HepG2 (cell line): ENCODE measurements around the gene PLA2G4B. TPM values are rescaled to one million over a fixed set of nuclear protein-coding genes. Genes with fewer than 3 reads are reported as not detected.
A peak's percentile ranks its signal among the peaks of the same experiment; 100 is the strongest.

Source experiments
- ARHGAP35 ChIP-seq: sonication (generic); formaldehyde crosslinking; IDR thresholded peaks from 2 replicates; pipeline ENCODE4 v1.9.0; 2022; ENCODE audit warnings: mild to moderate bottlenecking, inconsistent platforms, moderate library complexity, missing genetic modification reagents, borderline replicate concordance
- ATM ChIP-seq: fragments of 450-650 bp; IDR thresholded peaks from 2 replicates; pipeline ENCODE4 v1.7.1; 2017; ENCODE audit warnings: mild to moderate bottlenecking, borderline replicate concordance
- GZF1 ChIP-seq: sonication (generic); formaldehyde crosslinking; IDR thresholded peaks from 2 replicates; pipeline ENCODE4 v1.5.1; 2020; ENCODE audit warnings: mild to moderate bottlenecking, missing genetic modification reagents
- HDAC1 ChIP-seq: sonication (generic); formaldehyde crosslinking; IDR thresholded peaks from 2 replicates; pipeline ENCODE4 v1.5.1; 2020; ENCODE audit warnings: mild to moderate bottlenecking, missing genetic modification reagents
- KDM2A ChIP-seq: sonication (generic); formaldehyde crosslinking; IDR thresholded peaks from 2 replicates; pipeline ENCODE4 v1.4.0; 2020; ENCODE audit warnings: low read depth, missing genetic modification reagents, borderline replicate concordance
- MED1 ChIP-seq: sonication (generic); formaldehyde crosslinking; IDR thresholded peaks from 2 replicates; pipeline ENCODE4 v1.4.0; 2020; ENCODE audit warnings: missing genetic modification reagents
- MXI1 ChIP-seq: IDR thresholded peaks from 3 replicates; pipeline ENCODE4 v1.6.1; 2012; ENCODE audit warnings: low read depth, low read length, inconsistent platforms, borderline replicate concordance
- NAIF1 ChIP-seq: sonication (generic); formaldehyde crosslinking; IDR thresholded peaks from 2 replicates; pipeline ENCODE4 v1.5.0; 2020; ENCODE audit warnings: mild to moderate bottlenecking, missing genetic modification reagents, borderline replicate concordance
- PCBP1 ChIP-seq: fragments of 200-400 bp; formaldehyde crosslinking; IDR thresholded peaks from 2 replicates; pipeline ENCODE4 v1.6.1; 2017; ENCODE audit warnings: mild to moderate bottlenecking, low read depth, low read length, borderline replicate concordance
- RXRB ChIP-seq: IDR thresholded peaks from 2 replicates; pipeline ENCODE4 v1.6.1; 2016; ENCODE audit warnings: borderline replicate concordance, missing genetic modification reagents, missing compliant biosample characterization
- ZNF704 ChIP-seq: sonication (generic); formaldehyde crosslinking; IDR thresholded peaks from 2 replicates; pipeline ENCODE4 v1.8.1; 2023; ENCODE audit warnings: mild to moderate bottlenecking, inconsistent platforms, moderate library complexity, missing genetic modification reagents, borderline replicate concordance
- polyA plus RNA-seq, 8 experiments: library from polyadenylated mRNA; depleted of rRNA in 3 of 8; stranded (reverse) in 7 of 8; unstranded in 1 of 8; fragments of >200 nt; fragmentation: Illumina TruSeq in 4 of 8; extraction: Trizol in 4 of 8; gene quantifications; 2 replicates each; pipeline versions ENCODE4 v1.2.1 to v1.2.3, GENCODE V29; 2011 to 2016; ENCODE audit warnings: low read depth in 4 of 8, missing spikeins in 1 of 8, mixed read lengths in 1 of 8; ENCODE audit not compliant: insufficient read depth in 1 of 8
- total RNA-seq, 5 experiments: library from RNA; depleted of rRNA; stranded (reverse); fragments of >200 nt; fragmentation: Illumina TruSeq; extraction: Trizol; gene quantifications; 2 replicates each; pipeline ENCODE4 v1.2.3, GENCODE V29; 2016; ENCODE audit warnings: low read depth in 1 of 5
- TF ChIP-seq, protein P1 (sequence below): sonication (generic); formaldehyde crosslinking; conservative IDR thresholded peaks from 2 replicates; pipeline ENCODE4 v1.4.0; 2020; ENCODE audit warnings: mild to moderate bottlenecking, missing genetic modification reagents, moderate library complexity
- TF ChIP-seq, protein P2 (sequence below): sonication (generic); formaldehyde crosslinking; IDR thresholded peaks from 2 replicates; pipeline ENCODE4 v1.5.0; 2020; ENCODE audit warnings: mild to moderate bottlenecking, missing genetic modification reagents, borderline replicate concordance
- TF ChIP-seq, protein P3 (sequence below): IDR thresholded peaks from 2 replicates; pipeline ENCODE4 v1.4.0; 2020; ENCODE audit warnings: mild to moderate bottlenecking, missing genetic modification reagents

The PLA2G4B gene
- total and polyA plus RNA-seq, 2 of the 13 experiments (the other 11 are each of a cell fraction or from before 2014, with no cell fraction given), result 5.1 to 8.0 TPM

DNA sequence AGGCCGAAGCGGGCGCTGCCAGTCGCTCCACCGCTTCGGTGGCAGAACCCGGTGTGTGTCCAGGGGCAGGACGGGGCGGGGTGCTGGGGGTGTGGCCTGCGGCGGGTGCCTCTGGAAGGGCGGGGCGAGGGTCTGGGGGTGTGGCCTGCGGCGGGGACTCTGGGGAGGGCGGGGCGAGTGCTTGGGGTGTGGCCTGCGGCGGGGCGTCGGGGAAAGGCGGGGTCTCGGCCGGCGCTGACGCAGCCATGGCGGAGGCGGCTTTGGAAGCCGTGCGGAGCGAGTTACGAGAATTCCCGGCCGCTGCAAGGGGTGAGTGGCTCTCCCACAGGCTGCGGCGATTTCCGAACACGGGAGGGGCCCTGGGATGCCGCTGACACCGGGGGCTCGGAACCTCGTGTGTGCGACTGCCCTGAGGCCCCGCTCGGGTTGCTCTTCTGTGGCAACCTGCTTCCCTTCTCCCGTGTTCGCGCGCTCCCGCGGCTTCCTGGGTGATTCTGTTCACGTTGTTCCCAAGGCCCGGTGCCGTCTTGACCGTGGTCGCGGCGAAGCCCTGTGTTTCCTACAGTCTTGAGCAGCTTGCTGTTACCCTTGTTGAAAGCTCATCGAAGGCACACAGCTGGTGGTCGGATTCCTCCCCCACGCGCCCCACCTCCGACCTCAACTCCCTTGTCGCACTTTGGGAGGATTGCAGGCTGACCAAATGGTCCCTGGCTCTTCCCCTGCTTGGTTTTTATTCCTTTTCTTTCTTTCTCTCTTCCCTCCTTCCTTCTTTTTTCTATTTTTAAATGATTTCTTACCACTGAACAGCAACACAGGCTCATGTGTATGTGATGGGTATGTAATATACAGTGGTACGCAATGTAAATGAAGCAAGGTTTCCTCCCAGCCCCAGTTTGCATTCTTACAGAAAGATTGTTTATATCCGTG lies 10.5 kb upstream of the PLA2G4B start, which contains the start of gene JMJD7 (continued):
- TF ChIP-seq, protein P1, sequence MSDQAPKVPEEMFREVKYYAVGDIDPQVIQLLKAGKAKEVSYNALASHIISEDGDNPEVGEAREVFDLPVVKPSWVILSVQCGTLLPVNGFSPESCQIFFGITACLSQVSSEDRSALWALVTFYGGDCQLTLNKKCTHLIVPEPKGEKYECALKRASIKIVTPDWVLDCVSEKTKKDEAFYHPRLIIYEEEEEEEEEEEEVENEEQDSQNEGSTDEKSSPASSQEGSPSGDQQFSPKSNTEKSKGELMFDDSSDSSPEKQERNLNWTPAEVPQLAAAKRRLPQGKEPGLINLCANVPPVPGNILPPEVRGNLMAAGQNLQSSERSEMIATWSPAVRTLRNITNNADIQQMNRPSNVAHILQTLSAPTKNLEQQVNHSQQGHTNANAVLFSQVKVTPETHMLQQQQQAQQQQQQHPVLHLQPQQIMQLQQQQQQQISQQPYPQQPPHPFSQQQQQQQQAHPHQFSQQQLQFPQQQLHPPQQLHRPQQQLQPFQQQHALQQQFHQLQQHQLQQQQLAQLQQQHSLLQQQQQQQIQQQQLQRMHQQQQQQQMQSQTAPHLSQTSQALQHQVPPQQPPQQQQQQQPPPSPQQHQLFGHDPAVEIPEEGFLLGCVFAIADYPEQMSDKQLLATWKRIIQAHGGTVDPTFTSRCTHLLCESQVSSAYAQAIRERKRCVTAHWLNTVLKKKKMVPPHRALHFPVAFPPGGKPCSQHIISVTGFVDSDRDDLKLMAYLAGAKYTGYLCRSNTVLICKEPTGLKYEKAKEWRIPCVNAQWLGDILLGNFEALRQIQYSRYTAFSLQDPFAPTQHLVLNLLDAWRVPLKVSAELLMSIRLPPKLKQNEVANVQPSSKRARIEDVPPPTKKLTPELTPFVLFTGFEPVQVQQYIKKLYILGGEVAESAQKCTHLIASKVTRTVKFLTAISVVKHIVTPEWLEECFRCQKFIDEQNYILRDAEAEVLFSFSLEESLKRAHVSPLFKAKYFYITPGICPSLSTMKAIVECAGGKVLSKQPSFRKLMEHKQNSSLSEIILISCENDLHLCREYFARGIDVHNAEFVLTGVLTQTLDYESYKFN (CRISPR knock-in tag), result 0 out of 2 replicates have a peak, but pooled peaks have one; percentile 5
- no peak; the same call in 1 of the 2 replicates for TF ChIP-seq ARHGAP35 (CRISPR knock-in tag)
- TF ChIP-seq ZNF704, result no peak
- peak; percentile 42; the same call in 1 of the 3 replicates for TF ChIP-seq MXI1
- peak; percentile 26; the same call in 1 of the 2 replicates for TF ChIP-seq MED1 (CRISPR knock-in tag)
- TF ChIP-seq ATM, result no peak
- peak; percentile 30; the same call in 1 of the 2 replicates for TF ChIP-seq HDAC1
- TF ChIP-seq, protein P2, sequence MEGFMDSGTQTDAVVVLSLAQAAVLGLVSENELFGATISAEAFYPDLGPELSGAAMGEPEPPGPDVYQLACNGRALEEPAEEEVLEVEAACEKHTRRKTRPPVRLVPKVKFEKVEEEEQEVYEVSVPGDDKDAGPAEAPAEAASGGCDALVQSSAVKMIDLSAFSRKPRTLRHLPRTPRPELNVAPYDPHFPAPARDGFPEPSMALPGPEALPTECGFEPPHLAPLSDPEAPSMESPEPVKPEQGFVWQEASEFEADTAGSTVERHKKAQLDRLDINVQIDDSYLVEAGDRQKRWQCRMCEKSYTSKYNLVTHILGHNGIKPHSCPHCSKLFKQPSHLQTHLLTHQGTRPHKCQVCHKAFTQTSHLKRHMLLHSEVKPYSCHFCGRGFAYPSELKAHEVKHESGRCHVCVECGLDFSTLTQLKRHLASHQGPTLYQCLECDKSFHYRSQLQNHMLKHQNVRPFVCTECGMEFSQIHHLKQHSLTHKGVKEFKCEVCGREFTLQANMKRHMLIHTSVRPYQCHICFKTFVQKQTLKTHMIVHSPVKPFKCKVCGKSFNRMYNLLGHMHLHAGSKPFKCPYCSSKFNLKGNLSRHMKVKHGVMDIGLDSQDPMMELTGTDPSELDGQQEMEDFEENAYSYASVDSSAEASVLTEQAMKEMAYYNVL (CRISPR knock-in tag), result 0 out of 2 replicates have a peak, but pooled peaks have one; percentile 31
- TF ChIP-seq PCBP1, result peak; percentile 53; the same call in 1 of the 2 replicates
- peak; percentile 27; the same call in 1 of the 2 replicates for TF ChIP-seq RXRB
- TF ChIP-seq KDM2A (CRISPR knock-in tag), result peak; percentile 97
- TF ChIP-seq NAIF1, result peak; percentile 91
- TF ChIP-seq, protein P3, sequence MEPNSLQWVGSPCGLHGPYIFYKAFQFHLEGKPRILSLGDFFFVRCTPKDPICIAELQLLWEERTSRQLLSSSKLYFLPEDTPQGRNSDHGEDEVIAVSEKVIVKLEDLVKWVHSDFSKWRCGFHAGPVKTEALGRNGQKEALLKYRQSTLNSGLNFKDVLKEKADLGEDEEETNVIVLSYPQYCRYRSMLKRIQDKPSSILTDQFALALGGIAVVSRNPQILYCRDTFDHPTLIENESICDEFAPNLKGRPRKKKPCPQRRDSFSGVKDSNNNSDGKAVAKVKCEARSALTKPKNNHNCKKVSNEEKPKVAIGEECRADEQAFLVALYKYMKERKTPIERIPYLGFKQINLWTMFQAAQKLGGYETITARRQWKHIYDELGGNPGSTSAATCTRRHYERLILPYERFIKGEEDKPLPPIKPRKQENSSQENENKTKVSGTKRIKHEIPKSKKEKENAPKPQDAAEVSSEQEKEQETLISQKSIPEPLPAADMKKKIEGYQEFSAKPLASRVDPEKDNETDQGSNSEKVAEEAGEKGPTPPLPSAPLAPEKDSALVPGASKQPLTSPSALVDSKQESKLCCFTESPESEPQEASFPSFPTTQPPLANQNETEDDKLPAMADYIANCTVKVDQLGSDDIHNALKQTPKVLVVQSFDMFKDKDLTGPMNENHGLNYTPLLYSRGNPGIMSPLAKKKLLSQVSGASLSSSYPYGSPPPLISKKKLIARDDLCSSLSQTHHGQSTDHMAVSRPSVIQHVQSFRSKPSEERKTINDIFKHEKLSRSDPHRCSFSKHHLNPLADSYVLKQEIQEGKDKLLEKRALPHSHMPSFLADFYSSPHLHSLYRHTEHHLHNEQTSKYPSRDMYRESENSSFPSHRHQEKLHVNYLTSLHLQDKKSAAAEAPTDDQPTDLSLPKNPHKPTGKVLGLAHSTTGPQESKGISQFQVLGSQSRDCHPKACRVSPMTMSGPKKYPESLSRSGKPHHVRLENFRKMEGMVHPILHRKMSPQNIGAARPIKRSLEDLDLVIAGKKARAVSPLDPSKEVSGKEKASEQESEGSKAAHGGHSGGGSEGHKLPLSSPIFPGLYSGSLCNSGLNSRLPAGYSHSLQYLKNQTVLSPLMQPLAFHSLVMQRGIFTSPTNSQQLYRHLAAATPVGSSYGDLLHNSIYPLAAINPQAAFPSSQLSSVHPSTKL, result peak; percentile 63; the same call in 1 of the 2 replicates
- TF ChIP-seq GZF1 (CRISPR knock-in tag), result no peak
